K562 (cell line): ENCODE measurements around the gene KIAA1958.

Source experiments
- DACH1 ChIP-seq: fragments of 450-650 bp; IDR thresholded peaks from 2 replicates; pipeline ENCODE4 v1.6.1; 2018; ENCODE audit not compliant: partially characterized antibody
- HDAC3 ChIP-seq: fragments of 450-650 bp; IDR thresholded peaks from 2 replicates; pipeline ENCODE4 v1.6.1; 2018; ENCODE audit warnings: borderline replicate concordance, mild to moderate bottlenecking, moderate library complexity; ENCODE audit not compliant: partially characterized antibody
- HNRNPK ChIP-seq: fragments of 200-400 bp; formaldehyde crosslinking; IDR thresholded peaks from one replicate; pipeline ENCODE4 v1.6.1; 2018; ENCODE audit warnings: mild to moderate bottlenecking, low read depth, low read length; ENCODE audit not compliant: poor library complexity, severe bottlenecking
- KAT7 ChIP-seq: sonication (generic); formaldehyde crosslinking; IDR thresholded peaks from 2 replicates; pipeline ENCODE4 v1.8.0; 2022; ENCODE audit warnings: missing genetic modification reagents, mild to moderate bottlenecking, borderline replicate concordance
- KLF6 ChIP-seq: fragments of 250-450 bp; sonication (Bioruptor Pico); IDR thresholded peaks from 2 replicates; pipeline ENCODE4 v1.4.0; 2020; ENCODE audit warnings: mild to moderate bottlenecking, moderate library complexity, borderline replicate concordance
- LEF1 ChIP-seq: fragments of 450-650 bp; IDR thresholded peaks from 2 replicates; pipeline ENCODE4 v1.6.1; 2016; ENCODE audit warnings: mild to moderate bottlenecking
- PHF21A ChIP-seq: fragments of 450-650 bp; IDR thresholded peaks from 2 replicates; pipeline ENCODE4 v1.6.1; 2017; ENCODE audit warnings: low read depth, borderline replicate concordance
- TF ChIP-seq, protein P1 (sequence below), 3 experiments: IDR thresholded peaks in 2 of 3; conservative IDR thresholded peaks in 1 of 3; 2 replicates each; pipeline ENCODE4 v1.5.1; 2011 to 2012; ENCODE audit warnings: low read length in 3 of 3, mild to moderate bottlenecking in 3 of 3, control low read depth in 2 of 3, improper control_type of control experiment in 1 of 3, inconsistent platforms in 1 of 3, low read depth in 1 of 3, mixed read lengths in 1 of 3, moderate library complexity in 1 of 3; ENCODE audit not compliant: insufficient read depth in 2 of 3
- TF ChIP-seq, protein P2 (sequence below): fragments of 450-650 bp; formaldehyde crosslinking; IDR thresholded peaks from 2 replicates; pipeline ENCODE4 v1.4.0; 2022; ENCODE audit warnings: missing genetic modification characterization
- TF ChIP-seq, protein P3 (sequence below): fragments of 450-650 bp; formaldehyde crosslinking; IDR thresholded peaks from 2 replicates; pipeline ENCODE4 v1.4.0; 2022; ENCODE audit warnings: missing genetic modification characterization
- TF ChIP-seq, protein P4 (sequence below): fragments of 250-450 bp; sonication (Bioruptor Pico); IDR thresholded peaks from 2 replicates; pipeline ENCODE4 v1.9.0; 2021; ENCODE audit warnings: mild to moderate bottlenecking

DNA sequence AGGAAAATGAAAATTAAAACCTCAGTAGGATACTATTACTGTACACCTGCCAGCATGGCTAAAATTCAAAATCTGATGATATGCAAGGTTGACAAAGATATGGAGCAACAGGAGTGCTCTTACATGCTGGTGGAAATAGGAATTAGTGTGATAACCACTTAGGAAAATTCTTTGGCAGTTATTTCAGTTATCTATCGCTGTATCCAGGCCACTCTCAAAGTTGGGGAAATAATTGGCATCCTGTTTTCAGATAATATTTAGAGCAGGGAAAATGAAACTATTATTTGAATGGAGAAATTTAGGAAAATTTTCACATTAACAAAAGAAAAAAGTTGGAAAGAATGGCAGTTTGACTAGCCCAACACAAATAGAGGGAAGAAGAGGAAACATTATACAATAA, 50.9 kb downstream of the KIAA1958 start:
- TF ChIP-seq DACH1 (no peak), PHF21A (no peak), KLF6 (CRISPR knock-in tag) (no peak), HNRNPK (no peak), LEF1 (no peak), KAT7 (no peak), HDAC3 (no peak)
- TF ChIP-seq, protein P1, sequence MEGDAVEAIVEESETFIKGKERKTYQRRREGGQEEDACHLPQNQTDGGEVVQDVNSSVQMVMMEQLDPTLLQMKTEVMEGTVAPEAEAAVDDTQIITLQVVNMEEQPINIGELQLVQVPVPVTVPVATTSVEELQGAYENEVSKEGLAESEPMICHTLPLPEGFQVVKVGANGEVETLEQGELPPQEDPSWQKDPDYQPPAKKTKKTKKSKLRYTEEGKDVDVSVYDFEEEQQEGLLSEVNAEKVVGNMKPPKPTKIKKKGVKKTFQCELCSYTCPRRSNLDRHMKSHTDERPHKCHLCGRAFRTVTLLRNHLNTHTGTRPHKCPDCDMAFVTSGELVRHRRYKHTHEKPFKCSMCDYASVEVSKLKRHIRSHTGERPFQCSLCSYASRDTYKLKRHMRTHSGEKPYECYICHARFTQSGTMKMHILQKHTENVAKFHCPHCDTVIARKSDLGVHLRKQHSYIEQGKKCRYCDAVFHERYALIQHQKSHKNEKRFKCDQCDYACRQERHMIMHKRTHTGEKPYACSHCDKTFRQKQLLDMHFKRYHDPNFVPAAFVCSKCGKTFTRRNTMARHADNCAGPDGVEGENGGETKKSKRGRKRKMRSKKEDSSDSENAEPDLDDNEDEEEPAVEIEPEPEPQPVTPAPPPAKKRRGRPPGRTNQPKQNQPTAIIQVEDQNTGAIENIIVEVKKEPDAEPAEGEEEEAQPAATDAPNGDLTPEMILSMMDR (IDR thresholded peaks at IDR 0.05 in 2 of 3, conservative IDR thresholded peaks at IDR 0.05 in 1 of 3; ENCODE audit: insufficient read depth in 2 of 3, low read depth in 1 of 3, low read length in 3 of 3): no peak
- TF ChIP-seq, protein P2, sequence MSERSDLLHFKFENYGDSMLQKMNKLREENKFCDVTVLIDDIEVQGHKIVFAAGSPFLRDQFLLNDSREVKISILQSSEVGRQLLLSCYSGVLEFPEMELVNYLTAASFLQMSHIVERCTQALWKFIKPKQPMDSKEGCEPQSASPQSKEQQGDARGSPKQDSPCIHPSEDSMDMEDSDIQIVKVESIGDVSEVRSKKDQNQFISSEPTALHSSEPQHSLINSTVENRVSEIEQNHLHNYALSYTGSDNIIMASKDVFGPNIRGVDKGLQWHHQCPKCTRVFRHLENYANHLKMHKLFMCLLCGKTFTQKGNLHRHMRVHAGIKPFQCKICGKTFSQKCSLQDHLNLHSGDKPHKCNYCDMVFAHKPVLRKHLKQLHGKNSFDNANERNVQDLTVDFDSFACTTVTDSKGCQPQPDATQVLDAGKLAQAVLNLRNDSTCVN: no peak
- TF ChIP-seq, protein P3, sequence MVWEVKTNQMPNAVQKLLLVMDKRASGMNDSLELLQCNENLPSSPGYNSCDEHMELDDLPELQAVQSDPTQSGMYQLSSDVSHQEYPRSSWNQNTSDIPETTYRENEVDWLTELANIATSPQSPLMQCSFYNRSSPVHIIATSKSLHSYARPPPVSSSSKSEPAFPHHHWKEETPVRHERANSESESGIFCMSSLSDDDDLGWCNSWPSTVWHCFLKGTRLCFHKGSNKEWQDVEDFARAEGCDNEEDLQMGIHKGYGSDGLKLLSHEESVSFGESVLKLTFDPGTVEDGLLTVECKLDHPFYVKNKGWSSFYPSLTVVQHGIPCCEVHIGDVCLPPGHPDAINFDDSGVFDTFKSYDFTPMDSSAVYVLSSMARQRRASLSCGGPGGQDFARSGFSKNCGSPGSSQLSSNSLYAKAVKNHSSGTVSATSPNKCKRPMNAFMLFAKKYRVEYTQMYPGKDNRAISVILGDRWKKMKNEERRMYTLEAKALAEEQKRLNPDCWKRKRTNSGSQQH: no peak
- TF ChIP-seq, protein P4, sequence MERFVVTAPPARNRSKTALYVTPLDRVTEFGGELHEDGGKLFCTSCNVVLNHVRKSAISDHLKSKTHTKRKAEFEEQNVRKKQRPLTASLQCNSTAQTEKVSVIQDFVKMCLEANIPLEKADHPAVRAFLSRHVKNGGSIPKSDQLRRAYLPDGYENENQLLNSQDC (CRISPR knock-in tag): no peak
